H1 (cell line): ENCODE measurements around the gene ARID5B. TPM values are rescaled to one million over a fixed set of nuclear protein-coding genes. Genes with fewer than 3 reads are reported as not detected.

ENCODE experiments used
- RBBP5 ChIP-seq: IDR thresholded peaks from 2 replicates; pipeline ENCODE4 v1.7.1; 2012; ENCODE audit warnings: low read depth, mild to moderate bottlenecking, inconsistent platforms, low read length, moderate library complexity, borderline replicate concordance
- SP1 ChIP-seq: IDR thresholded peaks from 2 replicates; pipeline ENCODE4 v1.6.1; 2011; ENCODE audit warnings: low read depth, low read length
- polyA plus RNA-seq, 7 experiments: library from polyadenylated mRNA; depleted of rRNA in 3 of 7; stranded (reverse) in 5 of 7; unstranded in 2 of 7; fragments of >200 nt in 5 of 7; fragments of 200-250 nt in 2 of 7; gene quantifications; 1 replicate in 5 of 7; 2 replicates in 1 of 7; 4 replicates in 1 of 7; pipeline versions ENCODE4 v1.2.1 to v1.2.3, GENCODE V29; 2011 to 2013; ENCODE audit warnings: missing spikeins in 2 of 7, mixed read lengths in 2 of 7
- total RNA-seq: library from RNA; stranded (reverse); fragmentation: NEBNext Ultra II Directional; extraction: Animal tissue kit (Norgen Biotek cat#: 25700); gene quantifications from 2 replicates; pipeline ENCODE4 v1.2.1, GENCODE V29; 2021

Gene ARID5B
- total and polyA plus RNA-seq, 2 of the 8 experiments (the other 6 are each of a cell fraction or from before 2014, with no cell fraction given): 0.21 to 1.1 TPM

DNA sequence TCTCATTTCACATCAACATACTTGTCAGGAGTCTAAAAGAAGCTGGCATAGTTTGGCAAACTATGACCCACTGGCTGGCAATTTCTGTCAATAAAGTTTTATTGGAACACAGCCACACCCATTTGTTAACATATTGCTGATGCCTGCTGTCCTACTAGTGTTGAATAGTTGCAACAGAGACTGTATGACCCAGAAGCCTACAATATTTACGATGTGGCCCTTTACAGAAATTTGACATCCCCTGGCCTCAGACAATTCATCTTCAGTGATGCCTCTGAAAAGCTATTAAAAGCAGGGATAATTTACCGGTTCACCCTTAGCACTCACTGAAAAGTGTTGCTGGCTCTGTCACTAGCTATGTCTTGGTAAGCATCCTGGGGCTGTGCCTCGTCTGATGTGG is 155.2 kb downstream of the ARID5B start (continued):
- no peak for TF ChIP-seq SP1
- no peak for TF ChIP-seq RBBP5
